GM21717 (cell line): ENCODE measurements around the gene IQCK.
"Not testable (repeated sequence)": the region's sequence is repeated elsewhere in the genome, so short reads cannot be mapped to it uniquely, and the experiment has no call there.

ENCODE experiments used
- ATAC-seq: cut with Tn5 transposase; IDR thresholded peaks from one replicate; pipeline ENCODE4 v1.9.1; 2021; ENCODE audit warnings: mild to moderate bottlenecking, moderate library complexity; ENCODE audit not compliant: unreplicated experiment

IQCK gene, protein sequence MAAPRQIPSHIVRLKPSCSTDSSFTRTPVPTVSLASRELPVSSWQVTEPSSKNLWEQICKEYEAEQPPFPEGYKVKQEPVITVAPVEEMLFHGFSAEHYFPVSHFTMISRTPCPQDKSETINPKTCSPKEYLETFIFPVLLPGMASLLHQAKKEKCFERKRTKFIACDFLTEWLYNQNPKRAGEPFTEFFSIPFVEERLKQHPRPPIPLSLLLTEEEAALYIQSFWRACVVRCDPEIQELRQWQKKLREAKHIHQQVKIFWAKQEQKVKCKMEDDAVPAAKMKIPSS

DNA sequence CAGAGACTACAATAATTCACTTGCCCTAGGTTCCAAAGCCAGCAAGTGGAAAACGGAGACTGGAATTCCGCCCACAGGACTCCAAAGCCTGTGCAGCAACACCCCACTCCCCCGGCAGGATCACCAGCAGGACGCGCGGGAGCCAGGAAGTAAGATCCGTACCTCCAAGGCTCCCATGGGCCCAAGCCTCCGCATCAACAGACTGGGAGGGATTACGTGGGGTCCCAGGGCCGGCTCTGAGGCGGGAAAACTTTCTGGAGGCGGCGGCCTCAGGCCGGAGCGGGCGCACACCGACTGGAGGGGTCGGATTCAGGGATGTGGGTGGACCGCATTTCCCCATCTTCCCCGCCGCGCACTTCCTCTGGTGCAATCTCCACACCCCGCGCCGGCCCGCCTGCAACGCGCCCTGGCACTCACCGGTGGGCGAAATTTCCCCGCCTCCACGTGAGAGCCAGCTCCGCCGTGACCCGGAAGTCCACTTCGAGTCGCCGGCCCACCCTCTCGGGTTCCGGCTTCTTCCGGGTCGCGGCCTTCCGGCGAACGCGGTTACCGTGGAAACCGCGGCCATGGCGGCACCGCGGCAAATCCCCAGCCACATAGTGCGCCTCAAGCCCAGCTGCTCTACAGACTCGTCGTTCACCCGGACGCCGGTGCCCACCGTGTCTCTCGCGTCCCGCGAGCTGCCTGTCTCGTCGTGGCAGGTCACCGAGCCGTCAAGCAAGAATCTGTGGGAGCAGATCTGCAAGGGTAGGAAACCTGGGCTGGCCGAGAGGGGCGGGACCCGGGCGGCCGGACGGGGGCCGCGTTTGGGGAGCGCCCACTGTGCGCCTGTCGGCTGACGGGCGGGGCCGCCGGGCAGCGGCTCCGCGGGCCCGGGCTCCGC, at the start of gene IQCK, which contains the start of gene KNOP1:
TSS of gene IQCK (plus strand) at position 531 of the 883 bp plus-strand sequence. CDS start at position 567, 36 bp downstream.
TSS of gene KNOP1 (minus strand) at position 487 of the 883 bp plus-strand sequence. CDS start 3,192 bp downstream, outside the sequence.
- ATAC-seq = peak; percentile 92

DNA sequence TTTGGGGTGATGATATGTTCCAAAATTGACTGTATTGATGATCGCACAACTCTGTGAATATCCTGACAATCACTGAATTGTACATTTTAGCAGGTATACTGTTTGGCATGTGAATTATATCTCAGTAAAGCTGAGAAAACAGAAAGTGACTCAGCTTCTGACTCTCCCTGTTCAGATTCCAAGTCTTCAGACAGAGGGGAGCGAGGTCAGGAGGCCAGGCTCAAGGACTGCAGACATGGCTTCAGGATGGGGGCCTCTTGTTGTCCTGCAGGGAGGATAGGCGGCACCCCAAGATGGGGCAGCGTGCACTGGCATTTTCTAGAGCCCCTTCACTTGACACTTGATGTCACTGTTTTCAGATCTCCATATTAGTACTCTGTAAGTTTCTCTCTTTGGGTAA, 45.7 kb upstream of the IQCK start:
- ATAC-seq = no peak

DNA sequence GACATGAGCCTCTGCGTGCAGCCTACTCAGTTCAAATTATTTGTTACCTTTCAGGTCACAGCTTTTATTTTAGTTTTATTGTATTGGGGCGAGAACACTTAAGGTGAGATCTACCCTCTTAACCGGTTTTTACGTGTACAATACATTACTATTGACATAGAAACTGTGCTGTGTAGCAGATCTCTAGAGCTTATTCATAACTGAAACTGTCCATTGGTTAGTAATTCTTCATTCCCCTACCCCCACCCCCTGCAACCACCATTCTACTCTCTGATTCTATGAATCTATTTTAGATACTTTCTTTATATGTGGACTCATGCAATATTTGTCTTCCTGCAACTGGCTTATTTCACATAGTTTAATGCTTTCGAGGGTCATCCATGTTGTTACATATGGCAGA, 43.6 kb upstream of the IQCK start:
- no peak for ATAC-seq

DNA sequence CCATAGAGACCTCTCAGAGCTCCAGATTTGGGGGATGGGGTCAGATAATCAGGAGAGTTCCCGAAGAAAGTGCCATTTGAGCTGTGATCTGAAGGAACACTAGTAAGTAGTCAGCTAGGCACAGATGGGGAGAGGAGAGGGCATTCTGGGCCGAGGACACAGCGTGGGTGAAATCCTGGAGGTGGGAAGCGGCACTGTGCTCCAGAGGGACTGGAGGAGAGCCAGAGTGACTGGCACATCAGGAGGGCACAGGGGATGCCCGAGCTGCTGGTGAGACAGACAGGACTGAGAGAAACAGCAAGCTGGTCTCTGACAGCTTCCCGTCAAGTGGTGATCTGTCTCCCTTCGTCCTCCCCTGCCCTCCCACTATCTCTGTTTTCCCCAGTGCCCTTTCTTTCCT, 40.7 kb upstream of the IQCK start:
- no peak for ATAC-seq

DNA sequence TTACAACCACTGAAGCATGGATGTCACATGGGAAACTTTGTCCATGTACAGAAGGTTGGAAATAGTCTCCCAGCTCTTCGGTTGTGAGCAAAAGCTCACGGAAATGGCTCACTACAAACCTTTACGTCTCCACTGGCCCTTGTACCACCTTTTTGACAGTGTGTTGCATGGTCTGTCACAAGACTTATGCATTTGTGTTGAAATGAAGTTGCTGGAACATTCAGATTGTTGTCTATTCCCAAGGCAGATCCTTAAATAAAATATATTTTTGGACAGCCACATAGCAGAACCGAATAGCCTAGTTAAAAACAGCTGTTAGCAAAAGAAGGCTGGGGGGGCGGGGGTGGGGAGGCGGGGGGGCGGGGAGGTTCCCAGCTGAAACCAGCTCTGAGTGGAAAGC, 39.3 kb upstream of the IQCK start:
- no peak for ATAC-seq

GRCh38 chr16:19679281-19679680, 38.8 kb upstream of the IQCK start:
- ATAC-seq = not testable (repeated sequence)

DNA sequence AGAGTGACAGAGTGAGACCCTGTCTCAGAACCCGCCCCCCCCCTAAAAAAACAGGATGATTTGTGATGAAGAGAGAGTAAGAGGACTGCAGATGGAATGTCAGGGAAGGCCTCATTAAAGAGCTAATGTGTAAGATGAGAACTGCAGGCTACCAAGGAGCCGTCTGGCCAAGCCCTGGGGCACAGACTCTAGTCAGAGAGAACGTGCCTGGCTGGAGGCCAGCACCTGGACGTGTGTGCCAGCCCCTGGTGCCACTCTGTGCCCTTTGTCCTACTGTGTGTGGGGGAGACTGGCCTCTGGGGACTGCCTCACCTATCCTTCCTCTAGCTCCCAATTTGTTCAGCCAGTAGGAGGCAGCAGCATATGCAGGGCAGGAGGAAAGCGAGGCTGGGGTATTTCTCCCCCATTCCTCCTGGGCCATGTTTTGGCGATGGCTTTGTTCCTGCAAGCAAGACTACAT, 37.2 kb upstream of the IQCK start:
- no peak for ATAC-seq

DNA sequence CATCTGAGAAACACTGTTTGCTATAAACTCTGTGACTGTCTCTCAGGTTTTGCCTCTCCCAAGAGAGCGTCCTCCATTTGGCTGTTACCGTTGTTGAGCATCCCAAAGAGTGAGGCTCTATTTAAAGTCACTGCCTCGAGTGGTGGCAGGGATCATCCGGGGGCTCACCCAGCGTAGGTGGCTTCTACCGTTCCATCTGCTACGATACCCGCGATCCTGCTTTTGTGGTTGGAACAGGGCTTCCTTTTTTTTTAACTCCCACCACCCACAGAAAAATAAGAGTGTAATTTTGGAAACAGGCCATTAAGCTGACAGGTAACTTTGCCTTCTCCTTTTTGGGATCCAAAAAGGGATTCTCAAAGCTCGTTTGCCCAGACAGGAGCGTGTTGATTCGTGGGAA, 36.4 kb upstream of the IQCK start:
- no peak for ATAC-seq

DNA sequence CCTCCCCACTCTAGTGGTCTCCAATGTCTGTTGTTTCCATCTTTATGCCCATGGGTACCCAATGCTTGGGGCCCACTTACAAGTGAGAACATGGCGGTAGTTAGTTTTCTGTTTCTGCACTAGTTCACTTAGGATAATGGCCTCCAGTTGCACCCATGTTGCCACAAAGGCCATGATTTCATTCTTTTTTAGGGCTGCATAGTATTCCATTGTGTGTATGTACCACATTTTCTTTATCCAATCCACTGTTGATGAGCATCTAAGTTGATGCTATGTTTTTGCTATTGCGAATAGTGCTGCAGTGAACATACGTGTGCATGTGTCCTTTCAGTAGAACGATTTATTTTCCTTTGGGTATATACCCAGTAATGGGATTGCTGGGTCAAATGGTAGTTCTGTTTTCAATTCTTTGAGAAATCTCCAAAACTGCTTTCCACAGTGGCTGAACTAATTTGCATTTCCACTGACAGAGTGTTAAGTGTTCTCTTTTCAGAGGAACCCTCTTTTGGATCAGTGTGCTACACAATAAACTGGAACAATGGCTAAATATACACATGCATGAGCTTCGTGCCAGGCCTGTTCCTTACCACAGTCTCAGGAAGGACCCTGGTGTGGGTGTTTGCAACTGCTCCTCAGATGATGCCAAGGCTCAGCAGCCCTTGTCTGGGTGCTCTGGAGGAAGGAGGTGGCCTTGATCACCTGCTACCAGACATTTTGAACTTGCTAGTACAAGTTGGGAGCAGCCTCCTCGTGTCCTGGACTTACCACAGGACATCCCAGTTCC, 34.4 kb upstream of the IQCK start:
- ATAC-seq = no peak

DNA sequence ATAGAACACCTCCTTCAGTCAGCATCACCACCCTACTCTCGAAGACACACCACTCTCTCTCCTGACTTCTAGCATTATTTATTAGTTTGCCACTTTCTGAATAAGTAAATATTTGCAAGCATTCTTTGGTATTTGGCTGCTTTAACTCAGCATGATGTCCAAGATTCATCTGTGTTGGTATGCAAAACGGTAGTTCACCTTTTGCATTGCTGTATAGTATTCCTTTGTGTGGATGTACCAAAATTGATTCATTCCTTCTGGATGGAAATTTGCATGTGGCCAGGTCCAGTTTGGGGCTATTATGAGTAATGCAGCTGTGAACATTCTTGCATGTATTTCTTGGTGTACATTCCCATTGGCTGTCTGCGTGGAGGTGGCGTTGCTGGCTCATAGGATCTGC, 32.9 kb upstream of the IQCK start:
- ATAC-seq = no peak

DNA sequence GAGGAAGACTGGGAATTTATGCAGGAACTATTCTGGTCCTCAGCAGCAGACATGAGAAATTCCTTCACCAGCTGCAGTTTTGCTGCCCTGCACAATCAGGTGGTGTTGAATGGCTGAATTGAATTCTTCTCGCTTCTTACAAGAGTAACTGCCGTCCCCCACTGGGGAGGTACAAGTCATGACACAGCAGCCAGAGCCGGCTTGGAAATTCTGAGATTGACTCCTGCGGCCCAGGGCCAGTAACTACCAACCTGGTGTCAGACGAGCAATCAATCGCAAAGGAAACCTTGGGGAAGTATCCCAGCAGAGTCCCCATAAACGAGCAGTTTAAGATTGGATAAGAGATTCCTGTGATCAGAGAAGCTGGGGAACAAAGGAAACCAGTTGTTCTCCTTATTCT, 30.8 kb upstream of the IQCK start:
- no peak for ATAC-seq

DNA sequence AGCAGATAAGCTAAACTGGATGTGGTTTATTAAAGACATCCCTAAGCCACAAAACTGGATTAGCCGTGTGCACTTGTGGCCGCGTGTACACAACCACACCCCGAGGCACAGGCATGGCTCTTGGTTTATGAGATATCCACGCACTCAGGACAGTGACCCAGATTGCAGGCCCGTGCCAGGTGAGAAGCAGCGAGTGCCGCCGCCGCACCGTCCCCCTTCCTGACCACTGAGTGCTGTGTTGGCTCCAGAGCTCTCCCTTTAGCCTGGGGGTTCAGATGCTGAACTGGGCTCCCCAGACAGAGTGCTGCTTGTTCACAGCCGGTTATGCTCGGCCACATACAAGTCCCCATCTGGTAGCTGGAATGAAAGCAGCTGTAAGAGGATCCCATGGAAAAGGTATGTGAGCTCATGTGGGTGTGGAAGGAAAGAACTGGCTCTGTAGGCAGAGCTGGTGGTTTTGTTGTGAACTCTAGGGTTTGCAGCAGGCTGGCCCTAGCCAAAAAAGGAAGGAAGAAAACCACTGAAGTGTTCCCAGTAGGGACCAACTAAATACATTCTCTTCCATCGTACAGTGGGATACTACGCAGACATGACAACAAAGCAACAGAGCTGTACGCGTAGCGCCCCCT, 29.6 kb upstream of the IQCK start:
- no peak for ATAC-seq

GRCh38 chr16:19689342-19689741, 28.7 kb upstream of the IQCK start:
- ATAC-seq = no peak

DNA sequence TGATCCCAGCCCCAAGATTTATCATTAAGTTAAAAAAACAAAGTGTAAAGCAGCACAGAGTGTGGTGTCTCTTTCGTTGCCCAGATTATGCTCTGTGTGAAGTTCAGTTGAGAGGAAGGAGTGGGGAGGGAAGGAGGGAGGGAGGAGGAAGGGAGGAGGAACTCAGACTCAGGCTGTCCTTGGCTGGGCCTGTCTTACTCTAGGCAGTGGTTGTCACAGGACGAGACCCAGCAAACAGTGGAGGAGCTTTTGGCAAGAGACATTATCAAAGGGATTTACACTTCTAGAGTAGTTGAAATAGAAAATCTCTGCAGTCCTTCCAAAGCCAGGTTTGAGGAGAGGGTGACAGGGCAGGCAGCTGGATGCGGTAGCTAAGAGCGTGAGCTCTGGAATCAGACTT, 27.9 kb upstream of the IQCK start:
- ATAC-seq = no peak

DNA sequence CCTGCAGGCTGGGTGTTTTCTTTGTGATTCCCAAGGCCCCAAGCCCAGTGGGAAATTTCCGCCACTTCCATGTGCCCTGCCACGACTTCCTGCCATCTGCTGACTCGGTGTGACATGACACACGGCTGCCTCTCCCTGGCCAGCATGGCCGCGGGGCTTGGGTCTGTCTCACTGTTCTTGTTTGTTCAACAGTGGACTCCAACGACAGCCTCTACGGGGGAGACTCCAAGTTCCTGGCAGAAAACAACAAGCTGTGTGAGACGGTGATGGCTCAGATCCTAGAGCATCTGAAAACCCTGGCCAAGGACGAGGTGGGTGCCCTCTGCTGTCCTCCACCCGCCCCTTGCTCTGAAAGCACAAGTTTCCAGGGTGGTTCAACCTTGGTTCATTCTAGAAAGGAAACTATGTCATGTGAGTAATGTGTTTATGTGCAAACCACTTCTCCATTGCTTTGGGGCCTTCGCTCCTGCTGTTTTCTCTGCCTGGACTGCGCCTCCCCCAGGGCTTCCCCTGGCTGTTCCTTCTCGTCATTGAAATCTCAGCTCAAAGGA, 26.8 kb upstream of the IQCK start:
- no peak for ATAC-seq

GRCh38 chr16:19694989-19695388, 23.1 kb upstream of the IQCK start:
- no peak for ATAC-seq

- no peak for ATAC-seq
Measured at GRCh38 chr16:19696328-19696727, 21.7 kb upstream of the IQCK start.

- ATAC-seq = no peak
Measured at GRCh38 chr16:19696961-19697360, 21.1 kb upstream of the IQCK start.

DNA sequence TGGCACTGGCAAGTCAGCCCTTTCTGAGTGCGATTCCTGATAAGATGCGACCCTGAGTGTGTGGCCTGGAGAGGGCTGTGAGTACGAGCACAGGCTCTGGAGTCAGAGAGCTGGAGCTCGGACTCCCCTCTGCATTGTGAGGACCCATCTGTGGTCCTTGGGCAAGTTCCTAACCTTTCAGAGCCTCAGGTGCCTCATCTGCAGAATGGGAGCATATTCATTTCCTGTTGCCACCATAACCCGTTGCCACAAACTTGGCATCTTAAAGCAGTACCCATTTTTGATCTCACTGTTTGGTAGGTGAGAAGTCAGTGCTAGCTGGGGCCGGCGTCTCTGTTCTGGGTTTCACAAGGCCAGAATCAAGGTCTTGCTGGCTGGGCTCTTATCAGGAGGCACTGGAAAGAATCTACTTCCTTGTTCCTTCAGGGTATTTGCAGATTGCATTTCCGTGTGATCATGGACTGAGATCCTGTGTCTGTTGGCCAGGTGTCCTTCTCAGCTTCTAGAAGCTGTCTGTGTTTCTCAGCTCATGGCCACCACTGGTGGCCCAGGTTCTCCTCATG, 20.2 kb upstream of the IQCK start:
- no peak for ATAC-seq
